HL-60 (cell line): ENCODE measurements around the gene KCNG4.

Source experiments
- DNase-seq, 2 experiments: peaks; one replicate each; pipeline ENCODE4 v3.0.0-alpha.2; 2010 to 2020; ENCODE audit warnings: low read depth in 1 of 2, low spot score in 1 of 2
- H3K27ac ChIP-seq: fragments of 250-450 bp; sonication (Bioruptor Pico); replicated peaks from 2 replicates; pipeline ENCODE4 v1.5.1; 2020; ENCODE audit warnings: mild to moderate bottlenecking, moderate library complexity
- H3K27me3 ChIP-seq: fragments of 250-450 bp; sonication (Bioruptor Pico); 2 replicates; pipeline ENCODE4 v1.5.1; 2021; ENCODE audit warnings: mild to moderate bottlenecking, moderate library complexity; ENCODE audit not compliant: insufficient read depth, poor library complexity, severe bottlenecking
- H3K4me3 ChIP-seq: replicated peaks from 2 replicates; pipeline ENCODE4 v1.5.1; 2011; ENCODE audit warnings: mild to moderate bottlenecking, control low read depth, low read length; ENCODE audit not compliant: insufficient read depth
- CTCF ChIP-seq: IDR thresholded peaks from one replicate; pipeline ENCODE4 v1.5.1; 2011; ENCODE audit warnings: low read length, control low read depth, inconsistent platforms; ENCODE audit not compliant: insufficient read depth
- GABPA ChIP-seq: IDR thresholded peaks from 2 replicates; pipeline ENCODE4 v1.6.1; 2012; ENCODE audit warnings: low read depth
- POLR2AphosphoS5 ChIP-seq: IDR thresholded peaks from 2 replicates; pipeline ENCODE4 v1.6.1; 2012; ENCODE audit warnings: low read depth
- REST ChIP-seq: IDR thresholded peaks from 2 replicates; pipeline ENCODE4 v1.6.1; 2012; ENCODE audit warnings: low read depth; ENCODE audit not compliant: insufficient replicate concordance
- SPI1 ChIP-seq: IDR thresholded peaks from 2 replicates; pipeline ENCODE4 v1.6.1; 2012; ENCODE audit warnings: low read depth, mild to moderate bottlenecking, borderline replicate concordance

Gene KCNG4

GRCh38 chr16:84178146-84178765 is 61.6 kb downstream of the KCNG4 start:
- DNase-seq = no peak
- no peak overlapping the region for H3K4me3 ChIP-seq
- H3K27ac ChIP-seq = no peak overlapping the region
- TF ChIP-seq POLR2AphosphoS5 = no peak
- TF ChIP-seq REST = no peak
- no peak for TF ChIP-seq GABPA
- no peaks in the 10 kb centered on the region for H3K27me3 ChIP-seq

GRCh38 chr16:84177741-84178073 is 62.1 kb downstream of the KCNG4 start:
- no peak for DNase-seq
- TF ChIP-seq POLR2AphosphoS5 (no peak), GABPA (no peak), REST (no peak), CTCF (no peak)
- Histone ChIP-seq H3K27me3 (no peaks in the 10 kb centered on the region), H3K4me3 (no peak overlapping the region), H3K27ac (no peak overlapping the region)

GRCh38 chr16:84176192-84177053 is 63.4 kb downstream of the KCNG4 start:
- H3K27me3 ChIP-seq = no peaks in the 10 kb centered on the region
- H3K4me3 ChIP-seq = no peak overlapping the region
- H3K27ac ChIP-seq = peak overlapping the region; percentile 75
- DNase-seq = peak in 1 of 2 experiments; percentile 7
- no peak for TF ChIP-seq SPI1
- TF ChIP-seq POLR2AphosphoS5 = no peak
- no peak for TF ChIP-seq CTCF
- no peak for TF ChIP-seq REST
- no peak for TF ChIP-seq GABPA
